Parathyroid adenoma (tissue), 2 donors: ENCODE measurements around the gene PTGR3.

Source experiments
- H2AFZ ChIP-seq: fragments of 300-600 bp; sonication (generic); one replicate; pipeline ENCODE4 v1.7.0; 2017; ENCODE audit warnings: antibody characterized with exemption, mild to moderate bottlenecking
- H3K27ac ChIP-seq: fragments of 300-600 bp; sonication (generic); one replicate; pipeline ENCODE4 v1.7.0; 2017
- H3K27me3 ChIP-seq: fragments of 300-600 bp; sonication (generic); one replicate; pipeline ENCODE4 v1.7.0; 2017; ENCODE audit warnings: low read length; ENCODE audit not compliant: control insufficient read depth, insufficient read depth
- H3K36me3 ChIP-seq: fragments of 300-600 bp; sonication (generic); one replicate; pipeline ENCODE4 v1.7.0; 2017; ENCODE audit warnings: low read length; ENCODE audit not compliant: control insufficient read depth, insufficient read depth
- H3K4me1 ChIP-seq: fragments of 300-600 bp; sonication (generic); one replicate; pipeline ENCODE4 v1.7.0; 2017; ENCODE audit warnings: control low read depth
- H3K4me2 ChIP-seq: fragments of 300-600 bp; sonication (generic); one replicate; pipeline ENCODE4 v1.7.0; 2017; ENCODE audit warnings: low read length
- H3K4me3 ChIP-seq: fragments of 300-600 bp; sonication (generic); one replicate; pipeline ENCODE4 v1.7.0; 2017; ENCODE audit warnings: low read depth, low read length
- H3K79me2 ChIP-seq: fragments of 300-600 bp; sonication (generic); one replicate; pipeline ENCODE4 v1.7.0; 2017; ENCODE audit warnings: control low read depth
- H3K9ac ChIP-seq: fragments of 300-600 bp; sonication (generic); one replicate; pipeline ENCODE4 v1.7.0; 2017; ENCODE audit warnings: mild to moderate bottlenecking
- H3K9me3 ChIP-seq: fragments of 300-600 bp; sonication (generic); one replicate; pipeline ENCODE4 v1.7.0; 2017; ENCODE audit warnings: low read length; ENCODE audit not compliant: control insufficient read depth
- TF ChIP-seq, protein P1 (sequence below): fragments of 300-600 bp; sonication (generic); IDR thresholded peaks from one replicate; pipeline ENCODE4 v1.7.0; 2017; ENCODE audit warnings: antibody characterized with exemption, mild to moderate bottlenecking
- donor health status: primary hyperparathyroidism.

The PTGR3 gene

DNA sequence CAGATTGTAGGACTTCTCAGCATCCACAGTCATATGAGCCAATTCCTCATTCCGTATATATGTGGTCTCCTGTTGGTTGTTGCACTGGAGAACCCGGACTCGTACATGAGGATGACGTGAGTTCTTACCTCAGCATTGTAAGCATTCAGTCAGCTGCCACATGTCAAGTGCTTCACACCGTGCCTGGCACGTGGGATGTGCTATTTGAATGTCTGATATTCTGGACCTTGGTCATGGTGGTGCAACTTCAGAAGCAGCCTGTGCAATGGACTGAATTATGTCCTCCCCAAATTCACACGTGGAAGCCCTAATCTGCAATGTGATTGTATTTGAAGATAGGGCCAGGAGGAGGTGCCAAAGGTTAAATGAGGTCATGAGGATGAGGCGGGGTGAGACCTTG lies 32.1 kb downstream of the PTGR3 start:
- no peaks in the 10 kb centered on the region for H3K4me1 ChIP-seq
- no peaks in the 10 kb centered on the region for H3K79me2 ChIP-seq
- no peaks in the 10 kb centered on the region for H3K9me3 ChIP-seq
- TF ChIP-seq, protein P1, sequence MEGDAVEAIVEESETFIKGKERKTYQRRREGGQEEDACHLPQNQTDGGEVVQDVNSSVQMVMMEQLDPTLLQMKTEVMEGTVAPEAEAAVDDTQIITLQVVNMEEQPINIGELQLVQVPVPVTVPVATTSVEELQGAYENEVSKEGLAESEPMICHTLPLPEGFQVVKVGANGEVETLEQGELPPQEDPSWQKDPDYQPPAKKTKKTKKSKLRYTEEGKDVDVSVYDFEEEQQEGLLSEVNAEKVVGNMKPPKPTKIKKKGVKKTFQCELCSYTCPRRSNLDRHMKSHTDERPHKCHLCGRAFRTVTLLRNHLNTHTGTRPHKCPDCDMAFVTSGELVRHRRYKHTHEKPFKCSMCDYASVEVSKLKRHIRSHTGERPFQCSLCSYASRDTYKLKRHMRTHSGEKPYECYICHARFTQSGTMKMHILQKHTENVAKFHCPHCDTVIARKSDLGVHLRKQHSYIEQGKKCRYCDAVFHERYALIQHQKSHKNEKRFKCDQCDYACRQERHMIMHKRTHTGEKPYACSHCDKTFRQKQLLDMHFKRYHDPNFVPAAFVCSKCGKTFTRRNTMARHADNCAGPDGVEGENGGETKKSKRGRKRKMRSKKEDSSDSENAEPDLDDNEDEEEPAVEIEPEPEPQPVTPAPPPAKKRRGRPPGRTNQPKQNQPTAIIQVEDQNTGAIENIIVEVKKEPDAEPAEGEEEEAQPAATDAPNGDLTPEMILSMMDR = no peak
- H3K36me3 ChIP-seq = no peaks in the 10 kb centered on the region
- no peaks in the 10 kb centered on the region for H3K27me3 ChIP-seq
- no peak overlapping the region for H2AFZ ChIP-seq
- H3K4me2 ChIP-seq = no peak overlapping the region
- no peak overlapping the region for H3K9ac ChIP-seq
- no peak overlapping the region for H3K27ac ChIP-seq
- H3K4me3 ChIP-seq = no peak overlapping the region

DNA sequence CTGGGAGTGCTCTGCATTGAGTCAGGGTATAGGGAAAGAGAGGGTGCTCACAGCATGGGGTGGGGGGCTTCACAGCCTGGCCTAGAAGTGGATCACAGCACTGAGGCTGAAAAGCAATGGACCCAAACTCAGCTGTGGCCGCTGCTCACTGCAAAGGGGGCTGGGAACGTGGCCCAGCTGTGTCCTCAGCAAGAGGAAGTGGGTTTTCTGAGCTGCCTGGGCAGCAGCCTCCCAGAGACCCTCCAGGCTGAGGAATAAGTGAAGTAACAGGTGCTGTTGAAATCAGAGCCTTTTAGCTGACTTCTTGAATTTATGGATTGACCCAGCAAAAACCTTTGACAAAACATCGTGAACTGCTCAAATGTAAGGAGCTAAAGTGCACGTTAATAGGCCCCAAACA lies 35.2 kb downstream of the PTGR3 start:
- H3K36me3 ChIP-seq = no peaks in the 10 kb centered on the region
- H3K4me2 ChIP-seq = no peak overlapping the region
- H3K79me2 ChIP-seq = no peaks in the 10 kb centered on the region
- H3K9ac ChIP-seq = no peak overlapping the region
- no peak overlapping the region for H3K4me3 ChIP-seq
- no peak overlapping the region for H2AFZ ChIP-seq
- TF ChIP-seq, protein P1 = no peak
- H3K27me3 ChIP-seq = no peaks in the 10 kb centered on the region
- H3K27ac ChIP-seq = no peak overlapping the region
- H3K9me3 ChIP-seq = no peaks in the 10 kb centered on the region
- no peaks in the 10 kb centered on the region for H3K4me1 ChIP-seq

DNA sequence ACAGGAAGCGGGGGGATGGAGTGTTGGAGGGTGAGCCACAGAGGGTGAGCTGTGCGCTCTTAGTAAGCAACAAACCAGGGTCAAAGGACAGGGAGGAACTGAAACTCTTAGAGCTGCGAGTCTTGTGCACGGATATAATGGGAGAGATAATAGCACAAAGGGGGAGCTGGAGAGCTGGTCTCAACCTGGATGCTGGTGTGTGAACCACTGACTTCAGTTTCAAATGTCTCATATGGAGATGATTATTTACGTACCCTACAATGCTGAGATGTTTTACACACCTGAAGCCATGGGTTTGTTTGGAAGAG lies 35.9 kb downstream of the PTGR3 start:
- Histone ChIP-seq H2AFZ (no peak overlapping the region), H3K27me3 (no peaks in the 10 kb centered on the region), H3K4me1 (no peaks in the 10 kb centered on the region), H3K4me3 (no peak overlapping the region), H3K9ac (no peak overlapping the region), H3K36me3 (no peaks in the 10 kb centered on the region), H3K27ac (no peak overlapping the region), H3K9me3 (no peaks in the 10 kb centered on the region), H3K4me2 (no peak overlapping the region), H3K79me2 (no peaks in the 10 kb centered on the region)
- TF ChIP-seq, protein P1 = no peak

DNA sequence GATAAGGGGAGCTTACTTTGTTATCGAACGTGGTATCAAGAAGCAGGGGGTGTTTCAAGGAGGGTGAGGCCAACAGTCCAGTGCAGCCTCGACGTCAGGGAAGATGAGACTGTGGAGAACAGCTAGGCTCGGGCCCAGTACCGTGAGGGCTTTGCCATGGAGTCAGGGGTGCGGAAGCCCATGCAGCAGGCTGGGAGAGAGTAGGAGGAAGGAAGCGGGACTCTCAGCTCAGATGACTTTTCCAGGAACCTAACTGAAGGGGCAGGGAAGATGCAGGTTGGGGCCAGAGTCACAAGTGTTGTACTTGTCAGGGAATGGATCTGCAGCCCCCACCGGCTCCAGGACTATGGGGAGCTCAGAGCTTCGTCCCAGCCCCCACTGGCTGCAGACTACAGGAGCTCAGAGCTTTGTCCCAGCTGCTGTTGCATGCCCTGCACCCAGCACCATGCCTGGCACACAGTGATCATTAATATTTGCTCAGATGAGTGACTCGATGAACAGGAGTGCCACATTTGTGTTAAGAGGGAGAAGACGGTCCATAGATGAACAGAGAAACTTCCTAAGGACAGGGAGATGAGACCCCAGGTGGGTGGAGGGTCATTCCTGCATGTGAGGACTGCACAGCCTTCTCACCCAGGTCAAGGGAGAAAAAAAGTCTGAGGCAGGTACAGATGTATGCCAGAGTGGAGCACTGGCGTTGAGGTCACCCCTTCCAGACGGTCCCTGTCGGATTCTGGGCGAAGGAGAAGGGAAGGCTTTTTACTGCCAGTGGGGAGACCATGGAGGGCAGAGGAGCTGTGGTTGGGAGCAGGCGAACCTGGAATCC lies 36.4 kb downstream of the PTGR3 start:
- no peak overlapping the region for H3K4me3 ChIP-seq
- TF ChIP-seq, protein P1 = no peak
- no peak overlapping the region for H3K4me2 ChIP-seq
- no peaks in the 10 kb centered on the region for H3K27me3 ChIP-seq
- H3K4me1 ChIP-seq = no peaks in the 10 kb centered on the region
- H3K36me3 ChIP-seq = no peaks in the 10 kb centered on the region
- H3K9me3 ChIP-seq = no peaks in the 10 kb centered on the region
- no peaks in the 10 kb centered on the region for H3K79me2 ChIP-seq
- H3K9ac ChIP-seq = no peak overlapping the region
- H3K27ac ChIP-seq = no peak overlapping the region
- no peak overlapping the region for H2AFZ ChIP-seq

DNA sequence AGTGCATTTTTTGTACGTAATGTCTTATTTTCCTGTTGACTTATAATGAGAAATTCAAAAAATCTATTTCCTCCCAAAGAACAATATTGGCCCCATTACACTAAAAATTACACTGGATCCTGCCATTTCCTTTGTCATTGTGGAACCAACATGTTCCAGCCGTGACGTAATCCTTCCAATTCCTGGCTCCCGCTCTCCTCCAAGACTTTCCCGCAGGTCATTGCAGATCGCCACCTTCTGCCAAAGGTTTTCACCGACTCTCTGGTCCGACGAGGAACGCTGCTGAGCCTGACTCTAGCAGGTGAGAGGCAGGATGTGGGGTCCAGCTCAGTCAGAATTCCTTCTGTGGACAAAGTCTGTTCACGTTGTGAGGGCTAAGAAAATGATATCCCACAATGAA lies 38.0 kb downstream of the PTGR3 start:
- H3K27ac ChIP-seq = peak overlapping the region; percentile 29
- no peaks in the 10 kb centered on the region for H3K27me3 ChIP-seq
- no peaks in the 10 kb centered on the region for H3K79me2 ChIP-seq
- no peaks in the 10 kb centered on the region for H3K4me1 ChIP-seq
- no peak overlapping the region for H3K4me2 ChIP-seq
- no peak overlapping the region for H2AFZ ChIP-seq
- no peaks in the 10 kb centered on the region for H3K9me3 ChIP-seq
- no peak overlapping the region for H3K4me3 ChIP-seq
- TF ChIP-seq, protein P1 = no peak
- H3K9ac ChIP-seq = no peak overlapping the region
- no peaks in the 10 kb centered on the region for H3K36me3 ChIP-seq
